H9 (cell line): ENCODE data around the gene HIGD2A. TPM values are rescaled to one million over a fixed set of nuclear protein-coding genes. Genes with fewer than 3 reads are reported as not detected.

Experiments
- DNase-seq: peaks from one replicate; pipeline ENCODE4 v3.0.0-alpha.2; 2017
- H2AFZ ChIP-seq: one replicate; pipeline ENCODE4 v1.6.1; 2013; ENCODE audit warnings: mild to moderate bottlenecking, low read length, control low read depth, moderate library complexity
- H2AK5ac ChIP-seq: 2 replicates; pipeline ENCODE4 v1.6.1; 2013; ENCODE audit warnings: low read length, control low read depth, mixed read lengths; ENCODE audit not compliant: insufficient read length
- H2BK120ac ChIP-seq: one replicate; pipeline ENCODE4 v1.6.1; 2013; ENCODE audit warnings: low read depth, mild to moderate bottlenecking, low read length, control low read depth, inconsistent platforms; ENCODE audit not compliant: poor library complexity, severe bottlenecking
- H2BK12ac ChIP-seq: 2 replicates; pipeline ENCODE4 v1.6.1; 2013; ENCODE audit warnings: low read length, control low read depth, mixed read lengths, low read depth; ENCODE audit not compliant: insufficient read length
- H2BK15ac ChIP-seq: 2 replicates; pipeline ENCODE4 v1.6.1; 2013; ENCODE audit warnings: low read depth, low read length, control low read depth
- H2BK20ac ChIP-seq: one replicate; pipeline ENCODE4 v1.6.1; 2013; ENCODE audit warnings: low read depth, mild to moderate bottlenecking, low read length, control low read depth, inconsistent platforms; ENCODE audit not compliant: poor library complexity, severe bottlenecking
- H2BK5ac ChIP-seq: 2 replicates; pipeline ENCODE4 v1.6.1; 2013; ENCODE audit warnings: low read length, control low read depth, mixed read lengths; ENCODE audit not compliant: insufficient read length
- H3K14ac ChIP-seq: 2 replicates; pipeline ENCODE4 v1.6.1; 2013; ENCODE audit warnings: low read length, control low read depth; ENCODE audit not compliant: insufficient read depth
- H3K18ac ChIP-seq: 2 replicates; pipeline ENCODE4 v1.6.1; 2013; ENCODE audit warnings: low read depth, mild to moderate bottlenecking, mixed read lengths, low read length, control low read depth; ENCODE audit not compliant: insufficient read length
- H3K23ac ChIP-seq: 2 replicates; pipeline ENCODE4 v1.6.1; 2013; ENCODE audit warnings: low read length, control low read depth, mixed read lengths, low read depth; ENCODE audit not compliant: insufficient read length
- H3K23me2 ChIP-seq: 2 replicates; pipeline ENCODE4 v1.6.1; 2013; ENCODE audit warnings: low read depth, mild to moderate bottlenecking, mixed read lengths, low read length, control low read depth; ENCODE audit not compliant: insufficient read length, poor library complexity, severe bottlenecking
- H3K27ac ChIP-seq: 2 replicates; pipeline ENCODE4 v1.5.1; 2013; ENCODE audit warnings: low read length, control low read depth, mixed read lengths, low read depth; ENCODE audit not compliant: insufficient read length
- H3K27me3 ChIP-seq: 2 replicates; pipeline ENCODE4 v1.6.1; 2013; ENCODE audit warnings: low read length, control low read depth, inconsistent platforms; ENCODE audit not compliant: insufficient read depth
- H3K4ac ChIP-seq: 2 replicates; pipeline ENCODE4 v1.6.1; 2013; ENCODE audit warnings: low read depth, mild to moderate bottlenecking, control low read depth, inconsistent platforms, low read length, moderate library complexity
- H3K4me1 ChIP-seq: 2 replicates; pipeline ENCODE4 v1.6.1; 2013; ENCODE audit warnings: low read length, control low read depth, inconsistent platforms; ENCODE audit not compliant: insufficient read depth
- H3K4me2 ChIP-seq: 2 replicates; pipeline ENCODE4 v1.6.1; 2013; ENCODE audit warnings: low read length, control low read depth, mixed read lengths; ENCODE audit not compliant: insufficient read length, insufficient read depth
- H3K56ac ChIP-seq: 2 replicates; pipeline ENCODE4 v1.6.1; 2013; ENCODE audit warnings: low read depth, mild to moderate bottlenecking, mixed read lengths, low read length, control low read depth; ENCODE audit not compliant: insufficient read length
- H3K79me1 ChIP-seq: 2 replicates; pipeline ENCODE4 v1.6.1; 2013; ENCODE audit warnings: low read depth, mild to moderate bottlenecking, moderate library complexity, low read length, control low read depth, inconsistent platforms; ENCODE audit not compliant: insufficient read depth, poor library complexity, severe bottlenecking
- H3K79me2 ChIP-seq: 2 replicates; pipeline ENCODE4 v1.6.1; 2013; ENCODE audit warnings: low read length, control low read depth, inconsistent platforms; ENCODE audit not compliant: insufficient read depth
- H3K9ac ChIP-seq: 2 replicates; pipeline ENCODE4 v1.6.1; 2013; ENCODE audit warnings: low read length, control low read depth, mixed read lengths; ENCODE audit not compliant: insufficient read length; ENCODE audit errors: extremely low read depth
- H3K9me3 ChIP-seq: one replicate; pipeline ENCODE4 v1.6.1; 2013; ENCODE audit warnings: low read depth, low read length, inconsistent platforms; ENCODE audit not compliant: control insufficient read depth
- H3T11ph ChIP-seq: one replicate; pipeline ENCODE4 v1.6.1; 2013; ENCODE audit warnings: mild to moderate bottlenecking, low read length, control low read depth, inconsistent platforms
- H4K20me1 ChIP-seq: one replicate; pipeline ENCODE4 v1.6.1; 2013; ENCODE audit not compliant: control insufficient read depth, insufficient read length, insufficient read depth
- H4K5ac ChIP-seq: 2 replicates; pipeline ENCODE4 v1.6.1; 2013; ENCODE audit warnings: low read depth, mild to moderate bottlenecking, mixed read lengths, low read length, control low read depth; ENCODE audit not compliant: insufficient read length
- H4K8ac ChIP-seq: replicated peaks from 2 replicates; pipeline ENCODE4 v1.6.1; 2013; ENCODE audit warnings: low read length, control low read depth, mixed read lengths, low read depth; ENCODE audit not compliant: insufficient read length
- H4K91ac ChIP-seq: 2 replicates; pipeline ENCODE4 v1.6.1; 2013; ENCODE audit warnings: low read depth, mild to moderate bottlenecking, moderate library complexity, mixed read lengths, low read length, control low read depth; ENCODE audit not compliant: insufficient read length
- H3K27ac Mint-ChIP-seq, 3 experiments: 2 replicates in 2 of 3; 3 replicates in 1 of 3; pipeline ENCODE4 v1.8.0; 2020 to 2021; ENCODE audit warnings: mixed read lengths in 3 of 3, mild to moderate bottlenecking in 1 of 3, moderate library complexity in 1 of 3
- H3K27me3 Mint-ChIP-seq: 2 replicates; pipeline ENCODE4 v1.8.0; 2021; ENCODE audit warnings: low read depth, mild to moderate bottlenecking, moderate library complexity, mixed read lengths
- H3K36me3 Mint-ChIP-seq, 3 experiments: 2 replicates in 2 of 3; 3 replicates in 1 of 3; pipeline ENCODE4 v1.8.0; 2020 to 2021; ENCODE audit warnings: low read depth in 3 of 3, mixed read lengths in 3 of 3; ENCODE audit not compliant: insufficient read depth in 1 of 3
- H3K4me1 Mint-ChIP-seq, 2 experiments: 2 replicates each; pipeline ENCODE4 v1.8.0; 2020; ENCODE audit warnings: mixed read lengths in 2 of 2
- H3K4me3 Mint-ChIP-seq, 2 experiments: 2 replicates in 1 of 2; 3 replicates in 1 of 2; pipeline ENCODE4 v1.8.0; 2020 to 2021; ENCODE audit warnings: mild to moderate bottlenecking in 2 of 2, mixed read lengths in 2 of 2, moderate library complexity in 1 of 2
- H3K9me3 Mint-ChIP-seq, 2 experiments: 2 replicates in 1 of 2; 3 replicates in 1 of 2; pipeline ENCODE4 v1.8.0; 2020; ENCODE audit warnings: mild to moderate bottlenecking in 2 of 2, mixed read lengths in 2 of 2, moderate library complexity in 1 of 2
- CTCF ChIP-seq: fragments of 200-600 bp; sonication (generic); conservative IDR thresholded peaks from 3 replicates; pipeline ENCODE4 v1.8.0; 2021; ENCODE audit warnings: antibody characterized with exemption, mild to moderate bottlenecking
- WGBS: extraction: QIAGEN DNeasy Blood & Tissue Kit; methylation state at CpG from one replicate; pipeline ENCODE4 v1.1.7; 2013; ENCODE audit warnings: missing lambda C conversion rate, low lambda C conversion rate, mixed read lengths; ENCODE audit not compliant: insufficient read length; ENCODE audit errors: extremely low coverage; 5-methylcytosine and 5-hydroxymethylcytosine counted together
- total RNA-seq: library from RNA; stranded (reverse); gene quantifications from 2 replicates; pipeline ENCODE4 v1.2.1, GENCODE V29; 2021

Gene HIGD2A
- total RNA-seq, 1 experiment from 2014 or later, result 92.3 TPM

GRCh38 chr5:176414704-176415103, 26.2 kb downstream of the HIGD2A start:
- Histone ChIP-seq H3K4me2 (no peak overlapping the region), H2AFZ (no peak overlapping the region), H3K79me2 (no peaks in the 10 kb centered on the region), H4K20me1 (no peaks in the 10 kb centered on the region), H3K79me1 (no peaks in the 10 kb centered on the region), H3K4me1 (no peaks in the 10 kb centered on the region), H3K56ac (no peak overlapping the region), H2BK5ac (no peak overlapping the region), H3K23me2 (peaks cover 5% of the 10 kb centered on the region), H3K18ac (no peak overlapping the region), H3K4ac (no peak overlapping the region), H2BK12ac (no peak overlapping the region), H2BK15ac (no peak overlapping the region), H3K23ac (no peak overlapping the region), H3K9ac (no peak overlapping the region), H2BK20ac (no peak overlapping the region), H4K91ac (no peak overlapping the region), H4K8ac (no peak overlapping the region), H3K14ac (no peak overlapping the region), H3K27me3 (no peaks in the 10 kb centered on the region; the same call in 1 of the 2 replicates), H3K27ac (no peak overlapping the region), H2AK5ac (no peak overlapping the region), H3K9me3 (no peaks in the 10 kb centered on the region), H2BK120ac (no peak overlapping the region), H4K5ac (no peak overlapping the region), H3T11ph (no peak overlapping the region)
- Mint-ChIP-seq H3K36me3 (peaks cover 0 to 10% (median 4%) of the 10 kb centered on the region in 3 experiments; a peak in 4 of 7 replicates), H3K9me3 (peaks cover 2 to 12% of the 10 kb centered on the region in 2 experiments; a peak in 2 of 5 replicates), H3K27ac (no peak overlapping the region), H3K4me3 (no peak overlapping the region; a peak in 2 of 5 replicates), H3K4me1 (peaks cover 6 to 9% of the 10 kb centered on the region in 2 experiments; a peak in 3 of 4 replicates), H3K27me3 (peaks cover 19% of the 10 kb centered on the region)
- WGBS, result no CpG with 5 or more reads among the region's 3 CpGs
- no peak for DNase-seq
- TF ChIP-seq CTCF, result no peak
